K562 (cell line): ENCODE measurements around the gene KCNE1. TPM values are rescaled to one million over a fixed set of nuclear protein-coding genes. Genes with fewer than 3 reads are reported as not detected.

ENCODE experiments used
- BACH1 ChIP-seq: fragments of 200-800 bp; sonication (Bioruptor generic); IDR thresholded peaks from 2 replicates; pipeline ENCODE4 v1.6.1; 2016; ENCODE audit warnings: missing genetic modification characterization, missing compliant biosample characterization
- CBFB ChIP-seq: sonication (generic); formaldehyde crosslinking; IDR thresholded peaks from 2 replicates; pipeline ENCODE4 v1.4.0; 2020; ENCODE audit warnings: mild to moderate bottlenecking, missing genetic modification reagents
- HEY1 ChIP-seq: fragments of 250-450 bp; sonication (Bioruptor Pico); IDR thresholded peaks from 2 replicates; pipeline ENCODE4 v1.5.0; 2020; ENCODE audit warnings: mild to moderate bottlenecking, moderate library complexity, borderline replicate concordance
- HMG20A ChIP-seq: fragments of 450-650 bp; formaldehyde crosslinking; conservative IDR thresholded peaks from 2 replicates; pipeline ENCODE4 v1.4.0; 2020; ENCODE audit warnings: mild to moderate bottlenecking, mixed read lengths
- HOXB6 ChIP-seq: fragments of 250-450 bp; sonication (Bioruptor Pico); IDR thresholded peaks from 2 replicates; pipeline ENCODE4 v1.5.1; 2022; ENCODE audit warnings: mild to moderate bottlenecking, borderline replicate concordance
- LARP7 ChIP-seq: fragments of 450-650 bp; IDR thresholded peaks from 2 replicates; pipeline ENCODE4 v1.6.1; 2016
- MEF2A ChIP-seq: IDR thresholded peaks from 2 replicates; pipeline ENCODE4 v1.6.1; 2011; ENCODE audit warnings: low read depth, mild to moderate bottlenecking, low read length, moderate library complexity; ENCODE audit not compliant: control insufficient read depth
- RCOR1 ChIP-seq, 2 experiments: IDR thresholded peaks; 2 replicates each; pipeline ENCODE4 v1.6.1; 2012; ENCODE audit warnings: low read depth in 2 of 2, low read length in 2 of 2, borderline replicate concordance in 1 of 2, improper control_type of control experiment in 1 of 2
- REST ChIP-seq, 2 experiments: fragments of 450-650 bp; formaldehyde crosslinking in 1 of 2; IDR thresholded peaks; 2 replicates each; pipeline versions ENCODE4 v1.4.0 to v1.6.1; 2014 to 2020; ENCODE audit warnings: mild to moderate bottlenecking in 2 of 2, borderline replicate concordance in 1 of 2, low read depth in 1 of 2
- ZBTB17 ChIP-seq: fragments of 450-650 bp; formaldehyde crosslinking; IDR thresholded peaks from 2 replicates; pipeline ENCODE4 v1.4.0; 2020; ENCODE audit warnings: mild to moderate bottlenecking
- ZBTB33 ChIP-seq: sonication (generic); formaldehyde crosslinking; IDR thresholded peaks from 2 replicates; pipeline ENCODE4 v1.8.1; 2023; ENCODE audit warnings: mild to moderate bottlenecking, missing genetic modification reagents
- ZNF41 ChIP-seq: fragments of 250-450 bp; sonication (Bioruptor Pico); conservative IDR thresholded peaks from 2 replicates; pipeline ENCODE4 v1.4.0; 2020; ENCODE audit warnings: mild to moderate bottlenecking
- polyA plus RNA-seq, 8 experiments: library from polyadenylated mRNA; depleted of rRNA in 4 of 8; stranded (reverse) in 5 of 8; unstranded in 3 of 8; fragments of >200 nt; fragmentation: Nextera tagmentation in 2 of 8; fragmentation: Illumina TruSeq in 1 of 8; extraction: Ambion mirVana in 2 of 8; extraction: Trizol in 1 of 8; gene quantifications; 2 replicates each; pipeline versions ENCODE4 v1.2.1 to v1.2.3, GENCODE V29; 2011 to 2014; ENCODE audit warnings: inconsistent platforms in 1 of 8, missing spikeins in 1 of 8
- total RNA-seq, 7 experiments: library from RNA; depleted of rRNA in 6 of 7; stranded (reverse); fragments of >200 nt in 6 of 7; fragmentation: Illumina TruSeq in 2 of 7; extraction: Trizol in 2 of 7; gene quantifications; 2 replicates each; pipeline versions ENCODE4 v1.2.1 to v1.2.3, GENCODE V29; 2011 to 2021; ENCODE audit warnings: low replicate concordance in 1 of 7
- TF ChIP-seq, protein P1 (sequence below), 2 experiments: IDR thresholded peaks; 2 replicates each; pipeline ENCODE4 v1.6.1; 2012; ENCODE audit warnings: improper control_type of control experiment in 2 of 2, low read depth in 2 of 2, low read length in 2 of 2, borderline replicate concordance in 1 of 2
- TF ChIP-seq, protein P2 (sequence below): conservative IDR thresholded peaks from 2 replicates; pipeline ENCODE4 v1.6.1; 2011; ENCODE audit warnings: low read depth, mild to moderate bottlenecking, low read length; ENCODE audit not compliant: control insufficient read depth

KCNE1 gene
- total and polyA plus RNA-seq, 9 of the 15 experiments (the other 6 are each of a cell fraction or from before 2014, with no cell fraction given), result 0.05 to 0.22 (median 0.11) TPM; not detected in 3

- TF ChIP-seq, protein P1, sequence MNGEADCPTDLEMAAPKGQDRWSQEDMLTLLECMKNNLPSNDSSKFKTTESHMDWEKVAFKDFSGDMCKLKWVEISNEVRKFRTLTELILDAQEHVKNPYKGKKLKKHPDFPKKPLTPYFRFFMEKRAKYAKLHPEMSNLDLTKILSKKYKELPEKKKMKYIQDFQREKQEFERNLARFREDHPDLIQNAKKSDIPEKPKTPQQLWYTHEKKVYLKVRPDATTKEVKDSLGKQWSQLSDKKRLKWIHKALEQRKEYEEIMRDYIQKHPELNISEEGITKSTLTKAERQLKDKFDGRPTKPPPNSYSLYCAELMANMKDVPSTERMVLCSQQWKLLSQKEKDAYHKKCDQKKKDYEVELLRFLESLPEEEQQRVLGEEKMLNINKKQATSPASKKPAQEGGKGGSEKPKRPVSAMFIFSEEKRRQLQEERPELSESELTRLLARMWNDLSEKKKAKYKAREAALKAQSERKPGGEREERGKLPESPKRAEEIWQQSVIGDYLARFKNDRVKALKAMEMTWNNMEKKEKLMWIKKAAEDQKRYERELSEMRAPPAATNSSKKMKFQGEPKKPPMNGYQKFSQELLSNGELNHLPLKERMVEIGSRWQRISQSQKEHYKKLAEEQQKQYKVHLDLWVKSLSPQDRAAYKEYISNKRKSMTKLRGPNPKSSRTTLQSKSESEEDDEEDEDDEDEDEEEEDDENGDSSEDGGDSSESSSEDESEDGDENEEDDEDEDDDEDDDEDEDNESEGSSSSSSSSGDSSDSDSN (IDR thresholded peaks at IDR 0.05; ENCODE audit: borderline replicate concordance in 1 of 2, low read depth in 2 of 2, low read length in 2 of 2), result no peak
- no peak for TF ChIP-seq HOXB6 (CRISPR knock-in tag)
- no peak for TF ChIP-seq ZBTB17 (CRISPR knock-in tag)
- no peak for TF ChIP-seq LARP7
- TF ChIP-seq REST (IDR thresholded peaks at IDR 0.05; ENCODE audit: borderline replicate concordance), result peak; percentile 29; the same call in 1 of the 2 replicates
- no peak for TF ChIP-seq REST (CRISPR knock-in tag; IDR thresholded peaks at IDR 0.05; ENCODE audit: low read depth)
- TF ChIP-seq, protein P2, sequence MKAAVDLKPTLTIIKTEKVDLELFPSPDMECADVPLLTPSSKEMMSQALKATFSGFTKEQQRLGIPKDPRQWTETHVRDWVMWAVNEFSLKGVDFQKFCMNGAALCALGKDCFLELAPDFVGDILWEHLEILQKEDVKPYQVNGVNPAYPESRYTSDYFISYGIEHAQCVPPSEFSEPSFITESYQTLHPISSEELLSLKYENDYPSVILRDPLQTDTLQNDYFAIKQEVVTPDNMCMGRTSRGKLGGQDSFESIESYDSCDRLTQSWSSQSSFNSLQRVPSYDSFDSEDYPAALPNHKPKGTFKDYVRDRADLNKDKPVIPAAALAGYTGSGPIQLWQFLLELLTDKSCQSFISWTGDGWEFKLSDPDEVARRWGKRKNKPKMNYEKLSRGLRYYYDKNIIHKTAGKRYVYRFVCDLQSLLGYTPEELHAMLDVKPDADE, result no peak
- TF ChIP-seq CBFB (CRISPR knock-in tag), result no peak
- no peak for TF ChIP-seq HEY1 (CRISPR knock-in tag)
- no peak for TF ChIP-seq MEF2A
- TF ChIP-seq HMG20A (CRISPR knock-in tag), result no peak
- TF ChIP-seq ZBTB33, result no peak
- TF ChIP-seq ZNF41 (CRISPR knock-in tag), result no peak
- no peak for TF ChIP-seq BACH1
- 0 out of 4 replicates have a peak, but pooled peaks of 1 of the 2 experiments have one; percentile 23 for TF ChIP-seq RCOR1 (IDR thresholded peaks at IDR 0.05; ENCODE audit: borderline replicate concordance in 1 of 2, low read depth in 2 of 2, low read length in 2 of 2)
These were observed 32.1 kb upstream of the KCNE1 start (continued) for GRCh38 chr21:34544032-34544496.
